DMS153 treated with DMSO at 0.1 percent for 48 hours (cell line): Measurements from ENCODE around the gene C19orf25.
"Not testable (repeated sequence)": the region's sequence is repeated elsewhere in the genome, so short reads cannot be mapped to it uniquely, and the experiment has no call there.

ENCODE experiments used
- DNase-seq: peaks from one replicate; lab custom pipeline; 2025; ENCODE audit not compliant: unreplicated experiment; lab: John Stamatoyannopoulos, UW

Gene C19orf25

GRCh38 chr19:1512671-1513498 is 33.9 kb upstream of the C19orf25 start, which contains the start of gene ADAMTSL5:
Gene ADAMTSL5 (minus strand): TSS chr19:1513019. CDS start chr19:1510943, 2,076 bp downstream.
- DNase-seq = no peak

GRCh38 chr19:1511318-1512317 is 32.6 kb upstream of the C19orf25 start:
- DNase-seq = no peak

- no peak for DNase-seq
These were observed 31.8 kb upstream of the C19orf25 start for GRCh38 chr19:1510807-1511206.

GRCh38 chr19:1510442-1510806 is 31.4 kb upstream of the C19orf25 start:
- no peak for DNase-seq

- DNase-seq = no peak
These were observed 30.8 kb upstream of the C19orf25 start for GRCh38 chr19:1509602-1510441.

GRCh38 chr19:1508507-1508856 is 29.5 kb upstream of the C19orf25 start:
- DNase-seq = no peak

- DNase-seq = peak; percentile 67
These were observed 28.9 kb upstream of the C19orf25 start for GRCh38 chr19:1507763-1508506.

GRCh38 chr19:1507192-1507660 is 28.2 kb upstream of the C19orf25 start:
- DNase-seq = no peak

GRCh38 chr19:1505991-1506881 is 27.2 kb upstream of the C19orf25 start:
- no peak for DNase-seq

- no peak for DNase-seq
These were observed 26.0 kb upstream of the C19orf25 start for GRCh38 chr19:1505012-1505411.

- DNase-seq = no peak
These were observed 25.1 kb upstream of the C19orf25 start for GRCh38 chr19:1503925-1504773.

- DNase-seq = no peak
These were observed 24.3 kb upstream of the C19orf25 start for GRCh38 chr19:1503089-1503924.

GRCh38 chr19:1502433-1503088 is 23.5 kb upstream of the C19orf25 start:
- DNase-seq = no peak

- no peak for DNase-seq
These were observed 22.2 kb upstream of the C19orf25 start for GRCh38 chr19:1501200-1501595.

- not testable (repeated sequence) for DNase-seq
These were observed 20.2 kb upstream of the C19orf25 start for GRCh38 chr19:1499231-1499630.

- no peak for DNase-seq
These were observed 18.7 kb upstream of the C19orf25 start for GRCh38 chr19:1497578-1498235.
